Fibroblast of mammary gland (primary cell): ENCODE data around the gene ZNF227.
"Not testable (repeated sequence)": the region's sequence is repeated elsewhere in the genome, so short reads cannot be mapped to it uniquely, and the experiment has no call there.

ENCODE experiments used
- DNase-seq: peaks from one replicate; pipeline ENCODE4 v3.0.0-alpha.2; 2010; ENCODE audit warnings: low read depth
- H3K4me3 ChIP-seq: 2 replicates; pipeline ENCODE4 v1.5.1; 2011; ENCODE audit warnings: low read depth, mild to moderate bottlenecking, low read length, moderate library complexity; ENCODE audit not compliant: control insufficient read depth
- TF ChIP-seq, protein P1 (sequence below): conservative IDR thresholded peaks from 2 replicates; pipeline ENCODE4 v1.5.1; 2011; ENCODE audit warnings: low read depth, low read length, inconsistent platforms; ENCODE audit not compliant: control insufficient read depth, insufficient read depth

Gene ZNF227

DNA sequence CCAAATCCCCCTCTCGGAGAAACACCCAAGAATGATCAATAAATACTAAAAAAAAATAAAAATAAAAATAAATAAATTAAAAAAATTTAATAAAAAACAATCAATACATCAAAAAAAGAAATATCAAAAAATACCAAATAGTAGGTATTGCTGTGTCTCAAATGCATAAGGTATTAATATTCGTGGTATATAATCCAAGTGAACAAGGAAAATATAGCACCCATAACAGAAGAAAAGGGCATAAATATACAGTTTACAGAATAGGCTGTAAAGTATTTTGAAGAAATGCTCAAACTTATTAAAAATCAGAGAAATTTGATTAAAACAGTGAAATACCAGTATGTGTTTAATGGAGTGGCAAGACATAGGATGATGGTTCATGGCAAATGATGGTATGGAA is 7.6 kb upstream of the ZNF227 start:
- no peak for DNase-seq
- no peak overlapping the region for H3K4me3 ChIP-seq
- TF ChIP-seq, protein P1, sequence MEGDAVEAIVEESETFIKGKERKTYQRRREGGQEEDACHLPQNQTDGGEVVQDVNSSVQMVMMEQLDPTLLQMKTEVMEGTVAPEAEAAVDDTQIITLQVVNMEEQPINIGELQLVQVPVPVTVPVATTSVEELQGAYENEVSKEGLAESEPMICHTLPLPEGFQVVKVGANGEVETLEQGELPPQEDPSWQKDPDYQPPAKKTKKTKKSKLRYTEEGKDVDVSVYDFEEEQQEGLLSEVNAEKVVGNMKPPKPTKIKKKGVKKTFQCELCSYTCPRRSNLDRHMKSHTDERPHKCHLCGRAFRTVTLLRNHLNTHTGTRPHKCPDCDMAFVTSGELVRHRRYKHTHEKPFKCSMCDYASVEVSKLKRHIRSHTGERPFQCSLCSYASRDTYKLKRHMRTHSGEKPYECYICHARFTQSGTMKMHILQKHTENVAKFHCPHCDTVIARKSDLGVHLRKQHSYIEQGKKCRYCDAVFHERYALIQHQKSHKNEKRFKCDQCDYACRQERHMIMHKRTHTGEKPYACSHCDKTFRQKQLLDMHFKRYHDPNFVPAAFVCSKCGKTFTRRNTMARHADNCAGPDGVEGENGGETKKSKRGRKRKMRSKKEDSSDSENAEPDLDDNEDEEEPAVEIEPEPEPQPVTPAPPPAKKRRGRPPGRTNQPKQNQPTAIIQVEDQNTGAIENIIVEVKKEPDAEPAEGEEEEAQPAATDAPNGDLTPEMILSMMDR, result no peak

DNA sequence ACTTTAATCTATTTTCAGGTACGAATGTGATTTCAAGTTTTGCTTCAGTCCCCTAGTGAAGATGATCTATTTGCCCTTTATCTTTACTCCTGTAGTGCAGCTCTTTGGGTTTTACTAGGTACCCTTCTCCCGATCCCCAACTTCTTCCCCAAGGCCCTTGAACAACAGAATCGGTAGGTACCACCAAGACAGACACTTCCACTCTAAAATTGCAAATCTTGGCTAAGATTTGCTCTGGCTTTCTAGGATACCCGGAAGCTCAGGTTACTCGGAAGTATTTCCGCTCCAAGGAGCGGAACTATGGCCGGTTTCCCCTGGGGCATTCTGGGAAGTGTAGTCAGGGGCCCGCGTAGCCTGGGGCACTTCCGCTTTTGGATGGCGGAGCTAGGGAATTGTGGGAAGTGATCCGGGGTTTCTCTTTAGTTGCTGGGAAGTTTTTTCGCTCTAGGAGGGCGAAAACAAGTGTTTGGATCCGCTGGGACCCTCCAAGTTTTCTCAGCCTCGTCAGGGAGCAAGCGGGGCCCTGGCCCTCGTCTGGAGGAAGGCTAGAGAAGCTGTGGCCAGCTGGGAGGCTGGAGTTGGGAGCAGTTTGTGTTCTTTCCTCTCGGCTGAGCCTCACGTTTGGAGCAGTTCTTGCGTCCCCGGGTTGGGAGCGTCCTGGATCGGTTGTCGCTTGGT is 5.1 kb upstream of the ZNF227 start:
- TF ChIP-seq, protein P1, result no peak
- DNase-seq, result peak; percentile 93
- H3K4me3 ChIP-seq, result peak overlapping the region; percentile 95

DNA sequence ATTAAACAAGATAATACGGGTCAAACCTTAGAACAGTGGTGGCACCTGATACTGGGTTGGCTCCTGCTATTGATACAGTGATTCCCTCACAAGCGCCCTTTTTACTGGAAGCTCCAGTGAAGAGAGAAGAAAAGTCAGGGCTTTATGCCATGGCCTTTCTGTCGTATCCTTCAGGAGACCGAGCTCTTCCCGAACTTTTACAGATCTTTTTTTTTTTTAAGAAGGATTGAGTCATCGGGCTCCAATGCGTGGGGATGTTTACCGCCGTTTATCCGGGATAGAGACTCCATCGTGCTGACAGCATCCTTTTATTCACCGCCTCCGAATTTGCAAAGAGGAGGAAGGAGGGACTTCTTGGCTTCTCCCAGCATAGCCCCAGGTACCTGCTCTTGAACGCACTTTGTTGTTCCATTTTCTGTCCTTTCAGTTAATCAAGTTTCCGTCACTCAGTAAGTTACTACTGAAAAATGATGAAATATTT is 574 bp downstream of the ZNF227 start:
- peak overlapping the region; percentile 96 for H3K4me3 ChIP-seq
- TF ChIP-seq, protein P1, result no peak
- DNase-seq, result peak; percentile 59

DNA sequence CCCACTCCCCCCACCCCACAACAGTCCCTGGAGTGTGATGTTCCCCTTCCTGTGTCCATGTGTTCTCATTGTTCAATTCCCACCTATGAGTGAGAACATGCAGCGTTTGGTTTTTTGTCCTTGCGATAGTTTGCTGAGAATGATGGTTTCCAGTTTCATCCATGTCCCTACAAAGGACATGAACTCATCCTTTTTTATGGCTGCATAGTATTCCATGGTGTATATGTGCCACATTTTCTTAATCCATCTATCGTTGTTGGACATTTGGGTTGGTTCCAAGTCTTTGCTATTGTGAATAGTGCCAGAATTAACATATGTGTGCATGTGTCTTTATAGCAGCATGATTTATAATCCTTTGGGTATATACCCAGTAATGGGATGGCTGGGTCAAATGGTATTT is 7.6 kb downstream of the ZNF227 start:
- not testable (repeated sequence) for DNase-seq, H3K4me3 ChIP-seq

DNA sequence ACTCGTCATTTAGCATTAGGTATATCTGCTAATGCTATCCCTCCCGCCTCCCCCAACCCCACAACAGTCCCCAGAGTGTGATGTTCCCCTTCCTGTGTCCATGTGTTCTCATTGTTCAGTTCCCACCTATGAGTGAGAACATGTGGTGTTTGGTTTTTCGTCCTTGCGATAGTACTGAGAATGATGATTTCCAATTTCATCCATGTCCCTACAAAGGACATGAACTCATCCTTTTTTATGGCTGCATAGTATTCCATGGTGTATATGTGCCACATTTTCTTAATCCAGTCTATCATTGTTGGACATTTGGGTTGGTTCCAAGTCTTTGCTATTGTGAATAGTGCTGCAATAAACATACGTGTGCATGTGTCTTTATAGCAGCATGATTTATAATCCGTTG is 8.4 kb downstream of the ZNF227 start:
- not testable (repeated sequence) for DNase-seq, H3K4me3 ChIP-seq

DNA sequence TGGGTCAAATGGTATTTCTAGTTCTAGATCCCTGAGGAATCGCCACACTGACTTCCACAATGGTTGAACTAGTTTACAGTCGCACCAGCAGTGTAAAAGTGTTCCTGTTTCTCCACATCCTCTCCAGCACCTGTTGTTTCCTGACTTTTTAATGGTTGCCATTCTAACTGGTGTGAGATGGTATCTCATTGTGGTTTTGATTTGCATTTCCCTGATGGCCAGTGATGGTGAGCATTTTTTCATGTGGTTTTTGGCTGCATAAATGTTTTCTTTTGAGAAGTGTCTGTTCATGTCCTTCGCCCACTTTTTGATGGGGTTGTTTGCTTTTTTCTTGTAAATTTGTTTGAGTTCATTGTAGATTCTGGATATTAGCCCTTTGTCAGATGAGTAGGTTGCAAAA is 9.0 kb downstream of the ZNF227 start:
- not testable (repeated sequence) for H3K4me3 ChIP-seq, DNase-seq

DNA sequence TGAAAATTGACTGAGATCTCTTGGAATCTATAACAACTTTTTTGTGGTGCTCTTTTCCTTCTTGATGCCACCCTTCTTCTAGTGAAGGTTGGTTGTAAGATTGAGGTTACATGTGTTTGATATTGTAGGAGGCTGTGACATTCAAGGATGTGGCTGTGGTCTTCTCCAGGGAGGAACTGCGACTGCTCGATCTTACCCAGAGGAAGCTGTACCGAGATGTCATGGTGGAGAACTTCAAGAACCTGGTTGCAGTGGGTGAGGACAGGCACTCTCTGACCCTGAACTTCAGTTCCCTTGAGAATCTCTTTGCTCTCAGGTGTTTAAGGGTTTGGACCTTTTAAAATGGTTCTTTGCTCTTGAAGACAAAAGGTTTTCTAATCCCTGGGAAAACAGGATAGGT is 16.0 kb downstream of the ZNF227 start:
- H3K4me3 ChIP-seq, result no peak overlapping the region
- no peak for DNase-seq
- TF ChIP-seq, protein P1, result no peak

DNA sequence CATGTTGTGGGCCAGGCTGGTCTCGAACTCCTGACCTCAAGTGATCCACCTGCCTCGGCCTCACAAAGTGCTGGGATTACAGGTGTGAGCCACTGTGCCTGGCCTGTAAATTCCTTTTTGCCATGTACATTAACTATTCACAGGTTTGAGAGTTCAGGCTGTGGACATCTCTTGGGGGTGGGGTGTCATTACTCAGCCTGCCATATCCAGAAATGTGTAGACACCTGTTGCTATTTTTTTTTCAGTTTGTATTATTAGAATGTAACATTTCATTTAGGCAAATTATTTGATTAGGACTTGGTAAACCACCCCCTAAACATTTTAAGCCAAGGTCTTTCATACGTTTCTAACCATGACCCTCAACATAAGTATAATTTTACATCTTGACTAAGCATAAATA is 20.5 kb downstream of the ZNF227 start:
- no peak for DNase-seq
- H3K4me3 ChIP-seq, result no peak overlapping the region
- TF ChIP-seq, protein P1, result no peak
